Stomach smooth muscle (tissue), 2 donors: ENCODE measurements around the gene VWA3B.

ENCODE experiments used
- H3K27ac ChIP-seq: one replicate; pipeline ENCODE4 v1.7.0; 2013; ENCODE audit warnings: mild to moderate bottlenecking, low read length, inconsistent platforms
- H3K27me3 ChIP-seq, 2 donors: one replicate each; pipeline ENCODE4 v1.7.0; 2013; ENCODE audit warnings: low read length in 2 of 2; ENCODE audit not compliant: insufficient read depth in 2 of 2, control insufficient read depth in 1 of 2
- H3K36me3 ChIP-seq, 2 donors: one replicate each; pipeline ENCODE4 v1.7.0; 2013; ENCODE audit warnings: low read length in 2 of 2; ENCODE audit not compliant: control insufficient read depth in 2 of 2, insufficient read depth in 2 of 2
- H3K4me1 ChIP-seq: one replicate; pipeline ENCODE4 v1.7.0; 2013; ENCODE audit warnings: low read length; ENCODE audit not compliant: control insufficient read depth, insufficient read depth
- H3K4me3 ChIP-seq, 2 donors: one replicate each; pipeline ENCODE4 v1.7.0; 2013; ENCODE audit warnings: low read length in 2 of 2
- H3K9ac ChIP-seq, 2 donors: one replicate each; pipeline ENCODE4 v1.7.0; 2013; ENCODE audit warnings: low read length in 2 of 2, mild to moderate bottlenecking in 1 of 2
- H3K9me3 ChIP-seq, 2 donors: one replicate each; pipeline ENCODE4 v1.7.0; 2013; ENCODE audit warnings: low read length in 2 of 2; ENCODE audit not compliant: control insufficient read depth in 2 of 2
- donor health status: healthy.
- donor health status: Pancreatic carcinoma.

The VWA3B gene

GRCh38 chr2:98355881-98356280 lies 268.9 kb downstream of the VWA3B start:
- Histone ChIP-seq H3K27ac (no peak overlapping the region), H3K4me1 (no peaks in the 10 kb centered on the region), H3K9me3 (peaks cover 0 to 4% of the 10 kb centered on the region in 2 donors), H3K36me3 (no peaks in the 10 kb centered on the region), H3K4me3 (no peak overlapping the region), H3K9ac (no peak overlapping the region), H3K27me3 (peaks cover 0 to 2% of the 10 kb centered on the region in 2 donors)

- no peaks in the 10 kb centered on the region for H3K4me1 ChIP-seq
- no peak overlapping the region for H3K4me3 ChIP-seq
- H3K9me3 ChIP-seq, result peaks cover 0 to 4% of the 10 kb centered on the region in 2 donors
- no peak overlapping the region for H3K9ac ChIP-seq
- H3K27ac ChIP-seq, result no peak overlapping the region
- H3K36me3 ChIP-seq, result no peaks in the 10 kb centered on the region
- H3K27me3 ChIP-seq, result peaks cover 0 to 2% of the 10 kb centered on the region in 2 donors
These were observed 269.8 kb downstream of the VWA3B start for GRCh38 chr2:98356729-98357128.

DNA sequence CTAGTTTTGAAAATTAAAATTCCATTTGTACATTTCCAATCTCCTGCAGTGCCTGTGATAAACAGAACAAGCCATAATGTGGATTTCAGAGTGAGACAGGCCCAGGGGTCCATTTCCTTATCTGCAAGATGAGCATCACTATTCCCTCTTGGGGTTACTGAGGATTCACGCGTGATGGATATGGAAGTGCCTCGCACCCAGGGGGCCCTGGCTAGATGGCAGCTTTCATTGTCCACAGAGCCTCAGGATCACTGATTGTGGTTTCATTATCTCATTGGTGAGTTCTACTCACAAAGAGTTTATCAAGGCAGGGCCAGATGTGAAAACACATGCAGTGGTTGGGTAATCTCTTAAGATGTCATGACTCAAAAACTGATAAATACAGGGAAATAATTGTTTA lies 270.9 kb downstream of the VWA3B start:
- Histone ChIP-seq H3K36me3 (no peaks in the 10 kb centered on the region), H3K27ac (no peak overlapping the region), H3K4me1 (no peaks in the 10 kb centered on the region), H3K4me3 (no peak overlapping the region), H3K9ac (no peak overlapping the region), H3K27me3 (no peaks in the 10 kb centered on the region), H3K9me3 (peaks cover 0 to 4% of the 10 kb centered on the region in 2 donors)

GRCh38 chr2:98359986-98360385 lies 273.0 kb downstream of the VWA3B start:
- Histone ChIP-seq H3K27me3 (no peaks in the 10 kb centered on the region), H3K27ac (no peak overlapping the region), H3K4me3 (no peak overlapping the region), H3K9me3 (no peaks in the 10 kb centered on the region), H3K9ac (no peak overlapping the region), H3K4me1 (no peaks in the 10 kb centered on the region), H3K36me3 (no peaks in the 10 kb centered on the region)
